Mucosa of descending colon (tissue), 3 donors: ENCODE measurements around the gene CCDC175. TPM values are rescaled to one million over a fixed set of nuclear protein-coding genes. Genes with fewer than 3 reads are reported as not detected.

ENCODE experiments used
- ATAC-seq: fragments of 200-7000 bp; cut with Tn5 transposase; one replicate; pipeline ENCODE4 v1.9.1; 2020; ENCODE audit warnings: mild to moderate bottlenecking, moderate library complexity
- DNase-seq, 3 donors: peaks; one replicate each; pipeline ENCODE4 v3.0.0-alpha.2; 2020
- H3K36me3 ChIP-seq: fragments of 200-600 bp; one replicate; pipeline ENCODE4 v1.8.0; 2021; ENCODE audit warnings: low read depth, mild to moderate bottlenecking
- H3K4me1 ChIP-seq: fragments of 200-600 bp; one replicate; pipeline ENCODE4 v1.8.0; 2021; ENCODE audit warnings: low read depth, mild to moderate bottlenecking
- H3K4me3 ChIP-seq: fragments of 200-600 bp; one replicate; pipeline ENCODE4 v1.8.0; 2021; ENCODE audit warnings: mild to moderate bottlenecking
- H3K9me3 ChIP-seq: fragments of 200-600 bp; one replicate; pipeline ENCODE4 v1.8.0; 2021; ENCODE audit warnings: mild to moderate bottlenecking
- CTCF ChIP-seq: fragments of 200-600 bp; IDR thresholded peaks from one replicate; pipeline ENCODE4 v1.8.0; 2022; ENCODE audit warnings: antibody characterized with exemption, mild to moderate bottlenecking
- intact Hi-C, 2 donors: fragments of 100-400 bp; cut with DNase I in 1 of 2; cut with micrococcal nuclease in 1 of 2; formaldehyde crosslinking; loops; one replicate each; pipeline versions ENCODE4 v1.11.0 to v1.11.1; 2022; cut with DNase I, micrococcal nuclease
- total RNA-seq, 3 donors: library from RNA; stranded (reverse); fragmentation: NEBNext Ultra II Directional in 2 of 3; extraction: Animal tissue kit (Norgen Biotek cat#: 25700) in 2 of 3; gene quantifications; one replicate each; pipeline versions ENCODE4 v1.2.1 to v1.2.4, GENCODE V29; 2021 to 2023
- donor health status: DM: no; HTN: no; CAD: no; lungs with moderate emphysema.
- donor health status: DM: no; HTN: no; CAD: no.
- donor health status: DM: no; HTN: yes; CAD: no.

The CCDC175 gene
- total RNA-seq, 3 donors from 2014 or later = 0.09 to 1.6 (median 0.60) TPM

- no peak overlapping the region for H3K4me3 ChIP-seq
- TF ChIP-seq CTCF = no peak
- H3K9me3 ChIP-seq = no peaks in the 10 kb centered on the region
- intact Hi-C loops = no loop called here
- H3K36me3 ChIP-seq = no peaks in the 10 kb centered on the region
- H3K4me1 ChIP-seq = no peaks in the 10 kb centered on the region
- DNase-seq = peak; percentile 38 to 56 (median 49)
- peak; percentile 83 for ATAC-seq
Observed at GRCh38 chr14:59595071-59595470, 18.5 kb upstream of the CCDC175 start.

- Histone ChIP-seq H3K36me3 (no peaks in the 10 kb centered on the region), H3K4me1 (no peaks in the 10 kb centered on the region), H3K9me3 (no peaks in the 10 kb centered on the region), H3K4me3 (no peak overlapping the region)
- ATAC-seq (no peak), DNase-seq (no peak)
- intact Hi-C loops = no loop called here
- no peak for TF ChIP-seq CTCF
Observed at GRCh38 chr14:59591641-59592370, 15.2 kb upstream of the CCDC175 start.

GRCh38 chr14:59588101-59588500 lies 11.5 kb upstream of the CCDC175 start:
- intact Hi-C loops = no loop called here
- ATAC-seq (no peak), DNase-seq (no peak)
- no peak for TF ChIP-seq CTCF
- no peaks in the 10 kb centered on the region for H3K36me3 ChIP-seq
- no peak overlapping the region for H3K4me3 ChIP-seq
- no peaks in the 10 kb centered on the region for H3K4me1 ChIP-seq
- H3K9me3 ChIP-seq = no peaks in the 10 kb centered on the region

- Histone ChIP-seq H3K4me3 (no peak overlapping the region), H3K9me3 (no peaks in the 10 kb centered on the region), H3K4me1 (no peaks in the 10 kb centered on the region), H3K36me3 (no peaks in the 10 kb centered on the region)
- DNase-seq (no peak), ATAC-seq (no peak)
- TF ChIP-seq CTCF = no peak
- intact Hi-C loops = no loop called here
Observed at GRCh38 chr14:59585891-59586554, 9.4 kb upstream of the CCDC175 start.

GRCh38 chr14:59583755-59584154 lies 7.1 kb upstream of the CCDC175 start:
- no peak for DNase-seq
- intact Hi-C loops = no loop called here

More at GRCh38 chr14:59583755-59584154, 7.1 kb upstream of the CCDC175 start:
- Histone ChIP-seq H3K9me3 (no peaks in the 10 kb centered on the region), H3K36me3 (no peaks in the 10 kb centered on the region), H3K4me1 (no peaks in the 10 kb centered on the region), H3K4me3 (no peak overlapping the region)
- TF ChIP-seq CTCF = no peak
- peak; percentile 19 for ATAC-seq
